GM23338 (cell line): Measurements from ENCODE around the gene ZNF646. TPM values are rescaled to one million over a fixed set of nuclear protein-coding genes. Genes with fewer than 3 reads are reported as not detected.

Source experiments
- CREB1 ChIP-seq: fragments of 250-450 bp; sonication (Bioruptor Pico); IDR thresholded peaks from 2 replicates; pipeline ENCODE4 v1.5.0; 2020; ENCODE audit warnings: low read depth, mild to moderate bottlenecking, moderate library complexity
- EZH2phosphoT487 ChIP-seq: fragments of 200-600 bp; sonication (generic); IDR thresholded peaks from one replicate; pipeline ENCODE4 v1.8.1; 2018; ENCODE audit warnings: antibody characterized with exemption; ENCODE audit not compliant: unreplicated experiment
- JUNB ChIP-seq: IDR thresholded peaks from one replicate; pipeline ENCODE4 v1.6.1; 2016; ENCODE audit warnings: antibody characterized with exemption; ENCODE audit not compliant: unreplicated experiment
- NANOG ChIP-seq: IDR thresholded peaks from 2 replicates; pipeline ENCODE4 v1.6.1; 2016; ENCODE audit warnings: antibody characterized with exemption, borderline replicate concordance
- POLR2AphosphoS5 ChIP-seq: IDR thresholded peaks from 2 replicates; pipeline ENCODE4 v1.6.1; 2016; ENCODE audit warnings: antibody characterized with exemption, low read depth
- STAT1 ChIP-seq: IDR thresholded peaks from one replicate; pipeline ENCODE4 v1.6.1; 2016; ENCODE audit warnings: antibody characterized with exemption; ENCODE audit not compliant: unreplicated experiment
- ZNF114 ChIP-seq: fragments of 250-450 bp; sonication (Bioruptor Pico); IDR thresholded peaks from 2 replicates; pipeline ENCODE4 v1.5.0; 2020; ENCODE audit warnings: mild to moderate bottlenecking, moderate library complexity
- ZNF331 ChIP-seq: fragments of 250-450 bp; sonication (Bioruptor Pico); IDR thresholded peaks from 2 replicates; pipeline ENCODE4 v1.5.0; 2020; ENCODE audit warnings: low read depth, mild to moderate bottlenecking, moderate library complexity
- polyA plus RNA-seq: library from polyadenylated mRNA; unstranded; fragments of >200 nt; fragmentation: Nextera tagmentation; extraction: Ambion mirVana; gene quantifications from 2 replicates; pipeline ENCODE4 v1.2.1, GENCODE V29; 2016
- total RNA-seq: library from RNA; depleted of rRNA; stranded (reverse); fragments of >200 nt; shearing (Covaris generic); gene quantifications from 2 replicates; pipeline ENCODE4 v1.2.3, GENCODE V29; 2014
- TF ChIP-seq, protein P1 (sequence below): fragments of 250-450 bp; sonication (Bioruptor Pico); IDR thresholded peaks from 2 replicates; pipeline ENCODE4 v1.5.0; 2020; ENCODE audit warnings: mild to moderate bottlenecking, moderate library complexity
- TF ChIP-seq, protein P2 (sequence below), 2 experiments: fragments of 200-600 bp in 1 of 2; sonication (generic) in 1 of 2; conservative IDR thresholded peaks; 2 replicates each; pipeline versions ENCODE4 v1.5.1 to v1.6.1; 2016 to 2017; ENCODE audit warnings: antibody characterized with exemption in 2 of 2, low read depth in 2 of 2, mild to moderate bottlenecking in 2 of 2, moderate library complexity in 1 of 2

Gene ZNF646
- total and polyA plus RNA-seq, 2 experiments from 2014 or later: 6.3 to 29.3 TPM

GRCh38 chr16:31129568-31130335 lies 55.5 kb downstream of the ZNF646 start (continued):
- TF ChIP-seq, protein P1, sequence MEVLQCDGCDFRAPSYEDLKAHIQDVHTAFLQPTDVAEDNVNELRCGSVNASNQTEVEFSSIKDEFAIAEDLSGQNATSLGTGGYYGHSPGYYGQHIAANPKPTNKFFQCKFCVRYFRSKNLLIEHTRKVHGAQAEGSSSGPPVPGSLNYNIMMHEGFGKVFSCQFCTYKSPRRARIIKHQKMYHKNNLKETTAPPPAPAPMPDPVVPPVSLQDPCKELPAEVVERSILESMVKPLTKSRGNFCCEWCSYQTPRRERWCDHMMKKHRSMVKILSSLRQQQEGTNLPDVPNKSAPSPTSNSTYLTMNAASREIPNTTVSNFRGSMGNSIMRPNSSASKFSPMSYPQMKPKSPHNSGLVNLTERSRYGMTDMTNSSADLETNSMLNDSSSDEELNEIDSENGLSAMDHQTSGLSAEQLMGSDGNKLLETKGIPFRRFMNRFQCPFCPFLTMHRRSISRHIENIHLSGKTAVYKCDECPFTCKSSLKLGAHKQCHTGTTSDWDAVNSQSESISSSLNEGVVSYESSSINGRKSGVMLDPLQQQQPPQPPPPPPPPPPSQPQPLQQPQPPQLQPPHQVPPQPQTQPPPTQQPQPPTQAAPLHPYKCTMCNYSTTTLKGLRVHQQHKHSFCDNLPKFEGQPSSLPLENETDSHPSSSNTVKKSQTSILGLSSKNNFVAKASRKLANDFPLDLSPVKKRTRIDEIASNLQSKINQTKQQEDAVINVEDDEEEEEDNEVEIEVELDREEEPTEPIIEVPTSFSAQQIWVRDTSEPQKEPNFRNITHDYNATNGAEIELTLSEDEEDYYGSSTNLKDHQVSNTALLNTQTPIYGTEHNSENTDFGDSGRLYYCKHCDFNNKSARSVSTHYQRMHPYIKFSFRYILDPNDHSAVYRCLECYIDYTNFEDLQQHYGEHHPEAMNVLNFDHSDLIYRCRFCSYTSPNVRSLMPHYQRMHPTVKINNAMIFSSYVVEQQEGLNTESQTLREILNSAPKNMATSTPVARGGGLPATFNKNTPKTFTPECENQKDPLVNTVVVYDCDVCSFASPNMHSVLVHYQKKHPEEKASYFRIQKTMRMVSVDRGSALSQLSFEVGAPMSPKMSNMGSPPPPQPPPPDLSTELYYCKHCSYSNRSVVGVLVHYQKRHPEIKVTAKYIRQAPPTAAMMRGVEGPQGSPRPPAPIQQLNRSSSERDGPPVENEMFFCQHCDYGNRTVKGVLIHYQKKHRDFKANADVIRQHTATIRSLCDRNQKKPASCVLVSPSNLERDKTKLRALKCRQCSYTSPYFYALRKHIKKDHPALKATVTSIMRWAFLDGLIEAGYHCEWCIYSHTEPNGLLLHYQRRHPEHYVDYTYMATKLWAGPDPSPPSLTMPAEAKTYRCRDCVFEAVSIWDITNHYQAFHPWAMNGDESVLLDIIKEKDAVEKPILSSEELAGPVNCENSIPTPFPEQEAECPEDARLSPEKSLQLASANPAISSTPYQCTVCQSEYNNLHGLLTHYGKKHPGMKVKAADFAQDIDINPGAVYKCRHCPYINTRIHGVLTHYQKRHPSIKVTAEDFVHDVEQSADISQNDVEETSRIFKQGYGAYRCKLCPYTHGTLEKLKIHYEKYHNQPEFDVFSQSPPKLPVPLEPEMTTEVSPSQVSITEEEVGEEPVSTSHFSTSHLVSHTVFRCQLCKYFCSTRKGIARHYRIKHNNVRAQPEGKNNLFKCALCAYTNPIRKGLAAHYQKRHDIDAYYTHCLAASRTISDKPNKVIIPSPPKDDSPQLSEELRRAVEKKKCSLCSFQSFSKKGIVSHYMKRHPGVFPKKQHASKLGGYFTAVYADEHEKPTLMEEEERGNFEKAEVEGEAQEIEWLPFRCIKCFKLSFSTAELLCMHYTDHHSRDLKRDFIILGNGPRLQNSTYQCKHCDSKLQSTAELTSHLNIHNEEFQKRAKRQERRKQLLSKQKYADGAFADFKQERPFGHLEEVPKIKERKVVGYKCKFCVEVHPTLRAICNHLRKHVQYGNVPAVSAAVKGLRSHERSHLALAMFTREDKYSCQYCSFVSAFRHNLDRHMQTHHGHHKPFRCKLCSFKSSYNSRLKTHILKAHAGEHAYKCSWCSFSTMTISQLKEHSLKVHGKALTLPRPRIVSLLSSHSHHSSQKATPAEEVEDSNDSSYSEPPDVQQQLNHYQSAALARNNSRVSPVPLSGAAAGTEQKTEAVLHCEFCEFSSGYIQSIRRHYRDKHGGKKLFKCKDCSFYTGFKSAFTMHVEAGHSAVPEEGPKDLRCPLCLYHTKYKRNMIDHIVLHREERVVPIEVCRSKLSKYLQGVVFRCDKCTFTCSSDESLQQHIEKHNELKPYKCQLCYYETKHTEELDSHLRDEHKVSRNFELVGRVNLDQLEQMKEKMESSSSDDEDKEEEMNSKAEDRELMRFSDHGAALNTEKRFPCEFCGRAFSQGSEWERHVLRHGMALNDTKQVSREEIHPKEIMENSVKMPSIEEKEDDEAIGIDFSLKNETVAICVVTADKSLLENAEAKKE (CRISPR knock-in tag): no peak
- TF ChIP-seq NANOG (no peak), STAT1 (no peak), ZNF331 (CRISPR knock-in tag) (no peak), ZNF114 (CRISPR knock-in tag) (no peak), JUNB (no peak), EZH2phosphoT487 (no peak), CREB1 (CRISPR knock-in tag) (no peak), POLR2AphosphoS5 (no peak)
- TF ChIP-seq, protein P2, sequence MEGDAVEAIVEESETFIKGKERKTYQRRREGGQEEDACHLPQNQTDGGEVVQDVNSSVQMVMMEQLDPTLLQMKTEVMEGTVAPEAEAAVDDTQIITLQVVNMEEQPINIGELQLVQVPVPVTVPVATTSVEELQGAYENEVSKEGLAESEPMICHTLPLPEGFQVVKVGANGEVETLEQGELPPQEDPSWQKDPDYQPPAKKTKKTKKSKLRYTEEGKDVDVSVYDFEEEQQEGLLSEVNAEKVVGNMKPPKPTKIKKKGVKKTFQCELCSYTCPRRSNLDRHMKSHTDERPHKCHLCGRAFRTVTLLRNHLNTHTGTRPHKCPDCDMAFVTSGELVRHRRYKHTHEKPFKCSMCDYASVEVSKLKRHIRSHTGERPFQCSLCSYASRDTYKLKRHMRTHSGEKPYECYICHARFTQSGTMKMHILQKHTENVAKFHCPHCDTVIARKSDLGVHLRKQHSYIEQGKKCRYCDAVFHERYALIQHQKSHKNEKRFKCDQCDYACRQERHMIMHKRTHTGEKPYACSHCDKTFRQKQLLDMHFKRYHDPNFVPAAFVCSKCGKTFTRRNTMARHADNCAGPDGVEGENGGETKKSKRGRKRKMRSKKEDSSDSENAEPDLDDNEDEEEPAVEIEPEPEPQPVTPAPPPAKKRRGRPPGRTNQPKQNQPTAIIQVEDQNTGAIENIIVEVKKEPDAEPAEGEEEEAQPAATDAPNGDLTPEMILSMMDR (conservative IDR thresholded peaks at IDR 0.05; ENCODE audit: low read depth in 2 of 2): no peak
